Dedifferentiated amniotic fluid mesenchymal stem cell (primary cell): ENCODE measurements around the gene CCDC88C.

Source experiments
- DNase-seq: peaks from one replicate; pipeline ENCODE4 v3.0.0-alpha.2; 2016; ENCODE audit errors: extremely low spot score

The CCDC88C gene

GRCh38 chr14:91330096-91330696 is 87.4 kb downstream of the CCDC88C start:
- no peak for DNase-seq

- no peak for DNase-seq
Observed at GRCh38 chr14:91329486-91330014, 88.1 kb downstream of the CCDC88C start.

- DNase-seq, result no peak
Observed at GRCh38 chr14:91328313-91329050, 89.1 kb downstream of the CCDC88C start.

- no peak for DNase-seq
Observed at GRCh38 chr14:91327661-91328312, 89.8 kb downstream of the CCDC88C start.

- DNase-seq, result no peak
Observed at GRCh38 chr14:91327250-91327595, 90.4 kb downstream of the CCDC88C start.

- no peak for DNase-seq
Observed at GRCh38 chr14:91326514-91327249, 90.9 kb downstream of the CCDC88C start.

GRCh38 chr14:91324606-91325575 is 92.7 kb downstream of the CCDC88C start:
- DNase-seq, result no peak

- DNase-seq, result peak; percentile 49
Observed at GRCh38 chr14:91323671-91324605, 93.7 kb downstream of the CCDC88C start.

- no peak for DNase-seq
Observed at GRCh38 chr14:91323031-91323430, 94.6 kb downstream of the CCDC88C start.

- DNase-seq, result no peak
Observed at GRCh38 chr14:91322623-91323022, 95.0 kb downstream of the CCDC88C start.

- DNase-seq, result no peak
Observed at GRCh38 chr14:91321131-91321530, 96.5 kb downstream of the CCDC88C start.

GRCh38 chr14:91320266-91320665 is 97.4 kb downstream of the CCDC88C start:
- DNase-seq, result no peak

- no peak for DNase-seq
Observed at GRCh38 chr14:91318911-91319310, 98.7 kb downstream of the CCDC88C start.

GRCh38 chr14:91317381-91318308 is 100.0 kb downstream of the CCDC88C start:
- no peak for DNase-seq

GRCh38 chr14:91316761-91317160 is 100.9 kb downstream of the CCDC88C start:
- DNase-seq, result no peak

- DNase-seq, result no peak
Observed at GRCh38 chr14:91315844-91316267, 101.8 kb downstream of the CCDC88C start.

- no peak for DNase-seq
Observed at GRCh38 chr14:91313852-91314251, 103.8 kb downstream of the CCDC88C start.

- DNase-seq, result no peak
Observed at GRCh38 chr14:91313154-91313850, 104.3 kb downstream of the CCDC88C start.
